ENCODE data around the gene HERC2.

- TF ChIP-seq MAX (IDR thresholded peaks at IDR 0.05; ENCODE audit: insufficient read depth, insufficient read length) (no peak), POLR2AphosphoS5 (IDR thresholded peaks at IDR 0.05; ENCODE audit: insufficient read depth, low read depth, low read length) (no peak), POLR2A (IDR thresholded peaks at IDR 0.05; ENCODE audit: low read depth, low read length) (no peak)
Measured at GRCh38 chr15:28080386-28080785, 241.6 kb downstream of the HERC2 start.
